Stimulated activated CD4-positive, alpha-beta T cell treated with anti-CD3 and anti-CD28 coated beads, Interleukin-15, amount 100 ng/mL, for 1 hour (primary cell): ENCODE measurements around the gene UGT1A3.
"Not testable (repeated sequence)": the region's sequence is repeated elsewhere in the genome, so short reads cannot be mapped to it uniquely, and the experiment has no call there.

ENCODE experiments used
- DNase-seq, 2 donors: peaks; one replicate each; pipeline ENCODE4 v3.0.0-alpha.2; 2020; ENCODE audit warnings: low read depth in 1 of 2, low spot score in 1 of 2

The UGT1A3 gene

GRCh38 chr2:233707940-233708644 is 20.8 kb upstream of the UGT1A3 start:
- no peak for DNase-seq

GRCh38 chr2:233708942-233709341 is 19.9 kb upstream of the UGT1A3 start:
- DNase-seq = no peak

GRCh38 chr2:233711312-233712008 is 17.4 kb upstream of the UGT1A3 start:
- peak; percentile 21 to 45 for DNase-seq

- DNase-seq = no peak
Measured at GRCh38 chr2:233712611-233713261, 16.1 kb upstream of the UGT1A3 start, which contains the start of gene UGT1A5. TSS of gene UGT1A5 (plus strand) at chr2:233712907. CDS start at chr2:233712992, 85 bp downstream.

- DNase-seq = no peak
Measured at GRCh38 chr2:233713262-233713615, 15.6 kb upstream of the UGT1A3 start.

- DNase-seq = no peak
Measured at GRCh38 chr2:233714121-233714520, 14.7 kb upstream of the UGT1A3 start.

- no peak for DNase-seq
Measured at GRCh38 chr2:233718552-233718951, 10.3 kb upstream of the UGT1A3 start, which contains the start of gene UGT1A4. TSS of gene UGT1A4 (plus strand) at chr2:233718736. CDS start at chr2:233718821, 85 bp downstream.

- DNase-seq = not testable (repeated sequence)
Measured at GRCh38 chr2:233736868-233737653, 8.2 kb downstream of the UGT1A3 start.

GRCh38 chr2:233740870-233741269 is 12.0 kb downstream of the UGT1A3 start:
- no peak for DNase-seq

- DNase-seq = no peak
Measured at GRCh38 chr2:233743464-233744259, 14.8 kb downstream of the UGT1A3 start.

GRCh38 chr2:233745073-233745755 is 16.4 kb downstream of the UGT1A3 start:
- no peak for DNase-seq

- not testable (repeated sequence) for DNase-seq
Measured at GRCh38 chr2:233745838-233746237, 17.0 kb downstream of the UGT1A3 start.

- no peak for DNase-seq
Measured at GRCh38 chr2:233746475-233747282, 17.8 kb downstream of the UGT1A3 start.

- DNase-seq = no peak
Measured at GRCh38 chr2:233747283-233747544, 18.4 kb downstream of the UGT1A3 start.

GRCh38 chr2:233750689-233751088 is 21.8 kb downstream of the UGT1A3 start:
- DNase-seq = not testable (repeated sequence)

GRCh38 chr2:233751212-233752009 is 22.6 kb downstream of the UGT1A3 start:
- DNase-seq = not testable (repeated sequence)

GRCh38 chr2:233754872-233755611 is 26.2 kb downstream of the UGT1A3 start:
- no peak for DNase-seq
